Testis (tissue), 2 donors: ENCODE data around the gene NFIB.

Source experiments
- POLR2A ChIP-seq: fragments of 450-650 bp; IDR thresholded peaks from one replicate; pipeline ENCODE4 v1.6.1; 2017; ENCODE audit warnings: antibody characterized with exemption, mild to moderate bottlenecking, moderate library complexity
- TF ChIP-seq, protein P1 (sequence below), 3 experiments: fragments of 450-650 bp in 2 of 3; fragments of 200-600 bp in 1 of 3; sonication (generic) in 1 of 3; IDR thresholded peaks; one replicate each; pipeline ENCODE4 v1.5.1; 2016 to 2019; ENCODE audit warnings: antibody characterized with exemption in 3 of 3, mild to moderate bottlenecking in 2 of 3, moderate library complexity in 1 of 3

DNA sequence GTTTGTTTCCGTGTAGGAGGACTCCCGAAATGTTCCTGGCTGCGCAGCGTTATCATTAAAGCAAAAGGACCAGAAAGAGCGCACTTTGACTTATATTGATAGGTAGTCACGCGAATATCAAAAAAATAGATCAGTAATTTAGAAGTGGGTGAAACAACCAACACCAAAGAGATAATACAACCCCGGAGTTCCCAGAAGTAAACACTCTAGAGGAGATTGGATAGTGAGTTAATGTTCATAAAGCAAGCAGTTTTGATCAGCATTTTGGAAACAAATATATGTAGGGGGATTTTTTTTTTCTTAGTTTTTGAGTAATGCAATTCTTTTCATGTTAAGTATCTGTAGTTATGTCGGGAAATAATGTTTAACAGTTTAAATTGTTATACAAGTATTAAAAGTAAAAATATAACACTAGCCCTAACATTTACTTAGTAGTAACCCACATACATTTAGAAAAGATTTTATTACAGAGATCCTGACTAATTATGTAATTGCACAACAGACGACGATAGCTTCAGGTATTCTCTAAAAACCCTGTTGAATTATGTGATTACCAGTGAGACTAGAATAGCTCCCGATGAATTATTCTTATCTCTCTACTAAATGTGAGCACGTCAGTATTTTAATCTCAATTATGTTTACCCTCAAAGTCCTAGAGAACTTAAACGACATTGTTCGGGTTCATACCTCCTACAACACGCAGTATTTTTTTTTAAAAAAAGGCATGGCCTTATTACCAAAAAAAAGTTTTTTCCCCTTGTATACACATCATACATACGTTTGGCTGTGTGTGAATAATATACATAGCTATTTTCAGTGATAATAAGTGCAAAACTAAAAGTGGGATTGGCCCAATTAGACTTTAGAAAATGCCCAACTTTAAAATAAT lies 9.4 kb upstream of the NFIB start:
- TF ChIP-seq POLR2A = no peak
- TF ChIP-seq, protein P1, sequence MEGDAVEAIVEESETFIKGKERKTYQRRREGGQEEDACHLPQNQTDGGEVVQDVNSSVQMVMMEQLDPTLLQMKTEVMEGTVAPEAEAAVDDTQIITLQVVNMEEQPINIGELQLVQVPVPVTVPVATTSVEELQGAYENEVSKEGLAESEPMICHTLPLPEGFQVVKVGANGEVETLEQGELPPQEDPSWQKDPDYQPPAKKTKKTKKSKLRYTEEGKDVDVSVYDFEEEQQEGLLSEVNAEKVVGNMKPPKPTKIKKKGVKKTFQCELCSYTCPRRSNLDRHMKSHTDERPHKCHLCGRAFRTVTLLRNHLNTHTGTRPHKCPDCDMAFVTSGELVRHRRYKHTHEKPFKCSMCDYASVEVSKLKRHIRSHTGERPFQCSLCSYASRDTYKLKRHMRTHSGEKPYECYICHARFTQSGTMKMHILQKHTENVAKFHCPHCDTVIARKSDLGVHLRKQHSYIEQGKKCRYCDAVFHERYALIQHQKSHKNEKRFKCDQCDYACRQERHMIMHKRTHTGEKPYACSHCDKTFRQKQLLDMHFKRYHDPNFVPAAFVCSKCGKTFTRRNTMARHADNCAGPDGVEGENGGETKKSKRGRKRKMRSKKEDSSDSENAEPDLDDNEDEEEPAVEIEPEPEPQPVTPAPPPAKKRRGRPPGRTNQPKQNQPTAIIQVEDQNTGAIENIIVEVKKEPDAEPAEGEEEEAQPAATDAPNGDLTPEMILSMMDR (IDR thresholded peaks at IDR 0.05) = no peak
